ENCODE measurements around the gene RPL36A.

RPL36A gene

GRCh38 chrX:101397779-101398178 is 7.0 kb downstream of the RPL36A start:
- Histone ChIP-seq H3K4me1 (ENCODE audit: control insufficient read depth in 2 of 2, insufficient read depth in 1 of 2, low read depth in 1 of 2, low read length in 2 of 2) (no peaks in the 10 kb centered on the region), H3K4ac (ENCODE audit: low read length) (no peak overlapping the region), H2AFZ (ENCODE audit: low read length) (no peak overlapping the region), H3K9me3 (replicated peaks in 1 of 2; ENCODE audit: control insufficient read depth in 2 of 2, insufficient read depth in 1 of 2, low read depth in 1 of 2, low read length in 2 of 2) (no peaks in the 10 kb centered on the region), H3K23ac (ENCODE audit: low read depth, low read length, poor library complexity) (no peak overlapping the region), H2AK5ac (ENCODE audit: low read depth, low read length) (no peak overlapping the region), H3K79me1 (ENCODE audit: low read depth, low read length) (no peaks in the 10 kb centered on the region), H4K8ac (ENCODE audit: low read depth, low read length) (no peak overlapping the region), H3K27me3 (ENCODE audit: control insufficient read depth in 3 of 3, insufficient read depth in 3 of 3, low read depth in 1 of 3, low read length in 3 of 3) (no peaks in the 10 kb centered on the region), H2BK120ac (ENCODE audit: low read depth, low read length) (no peak overlapping the region), H3K14ac (ENCODE audit: low read length) (no peak overlapping the region), H3K4me2 (ENCODE audit: insufficient read depth, low read length, poor library complexity, severe bottlenecking) (no peak overlapping the region), H2BK15ac (ENCODE audit: low read length) (no peak overlapping the region), H3K18ac (ENCODE audit: low read length) (no peak overlapping the region), H4K91ac (ENCODE audit: low read depth, low read length, poor library complexity) (no peak overlapping the region), H3K9ac (ENCODE audit: low read depth, low read length, poor library complexity) (no peak overlapping the region), H2BK5ac (ENCODE audit: low read length) (no peak overlapping the region), H3K36me3 (replicated peaks in 1 of 2; ENCODE audit: control insufficient read depth in 2 of 2, insufficient read depth in 2 of 2, low read length in 2 of 2) (peaks cover 2 to 63% of the 10 kb centered on the region in 2 donors), H3K4me3 (ENCODE audit: low read length in 2 of 2) (no peak overlapping the region), H3K27ac (replicated peaks; ENCODE audit: low read length) (no peak overlapping the region), H2BK12ac (ENCODE audit: low read length) (no peak overlapping the region)
- no CpG with 5 or more reads among the region's 4 CpGs for WGBS, 2 donors (ENCODE audit: extremely low coverage in 2 of 2, insufficient read length in 2 of 2, insufficient replicate concordance in 1 of 2)
- DNase-seq (ENCODE audit: low spot score): no peak

- DNase-seq (ENCODE audit: low spot score): no peak
- Histone ChIP-seq H3K4me1 (ENCODE audit: control insufficient read depth in 2 of 2, insufficient read depth in 1 of 2, low read depth in 1 of 2, low read length in 2 of 2) (no peaks in the 10 kb centered on the region), H2BK15ac (ENCODE audit: low read length) (no peak overlapping the region), H2AFZ (ENCODE audit: low read length) (no peak overlapping the region), H3K9ac (ENCODE audit: low read depth, low read length, poor library complexity) (no peak overlapping the region), H3K27ac (replicated peaks; ENCODE audit: low read length) (no peak overlapping the region), H3K27me3 (ENCODE audit: control insufficient read depth in 3 of 3, insufficient read depth in 3 of 3, low read depth in 1 of 3, low read length in 3 of 3) (no peaks in the 10 kb centered on the region), H3K18ac (ENCODE audit: low read length) (no peak overlapping the region), H2BK5ac (ENCODE audit: low read length) (no peak overlapping the region), H2BK120ac (ENCODE audit: low read depth, low read length) (no peak overlapping the region), H3K14ac (ENCODE audit: low read length) (no peak overlapping the region), H3K4ac (ENCODE audit: low read length) (no peak overlapping the region), H4K8ac (ENCODE audit: low read depth, low read length) (no peak overlapping the region), H3K23ac (ENCODE audit: low read depth, low read length, poor library complexity) (no peak overlapping the region), H2BK12ac (ENCODE audit: low read length) (no peak overlapping the region), H4K91ac (ENCODE audit: low read depth, low read length, poor library complexity) (no peak overlapping the region), H3K79me1 (ENCODE audit: low read depth, low read length) (no peaks in the 10 kb centered on the region), H3K4me2 (ENCODE audit: insufficient read depth, low read length, poor library complexity, severe bottlenecking) (no peak overlapping the region), H3K9me3 (replicated peaks in 1 of 2; ENCODE audit: control insufficient read depth in 2 of 2, insufficient read depth in 1 of 2, low read depth in 1 of 2, low read length in 2 of 2) (no peaks in the 10 kb centered on the region), H3K4me3 (ENCODE audit: low read length in 2 of 2) (no peak overlapping the region), H2AK5ac (ENCODE audit: low read depth, low read length) (no peak overlapping the region), H3K36me3 (replicated peaks in 1 of 2; ENCODE audit: control insufficient read depth in 2 of 2, insufficient read depth in 2 of 2, low read length in 2 of 2) (peaks cover 2 to 60% of the 10 kb centered on the region in 2 donors)
- WGBS, 2 donors (ENCODE audit: extremely low coverage in 2 of 2, insufficient read length in 2 of 2, insufficient replicate concordance in 1 of 2): no CpG with 5 or more reads among the region's 4 CpGs
Measured at GRCh38 chrX:101398694-101399093, 7.9 kb downstream of the RPL36A start.

- no peak overlapping the region for H2BK5ac ChIP-seq (ENCODE audit: low read length)
- no peak overlapping the region for H3K14ac ChIP-seq (ENCODE audit: low read length)
- no peak overlapping the region for H4K8ac ChIP-seq (ENCODE audit: low read depth, low read length)
- no peak overlapping the region for H2AK5ac ChIP-seq (ENCODE audit: low read depth, low read length)
- no peaks in the 10 kb centered on the region for H3K4me1 ChIP-seq (ENCODE audit: control insufficient read depth in 2 of 2, insufficient read depth in 1 of 2, low read depth in 1 of 2, low read length in 2 of 2)
- no peak overlapping the region for H2BK15ac ChIP-seq (ENCODE audit: low read length)
- no peak overlapping the region for H3K4ac ChIP-seq (ENCODE audit: low read length)
- no peak overlapping the region for H3K27ac ChIP-seq (replicated peaks; ENCODE audit: low read length)
- H4K91ac ChIP-seq (ENCODE audit: low read depth, low read length, poor library complexity): no peak overlapping the region
- no peak overlapping the region for H3K18ac ChIP-seq (ENCODE audit: low read length)
- no CpG with 5 or more reads among the region's 4 CpGs for WGBS, 2 donors (ENCODE audit: extremely low coverage in 2 of 2, insufficient read length in 2 of 2, insufficient replicate concordance in 1 of 2)
- no peak overlapping the region for H3K9ac ChIP-seq (ENCODE audit: low read depth, low read length, poor library complexity)
- no peaks in the 10 kb centered on the region for H3K9me3 ChIP-seq (replicated peaks in 1 of 2; ENCODE audit: control insufficient read depth in 2 of 2, insufficient read depth in 1 of 2, low read depth in 1 of 2, low read length in 2 of 2)
- no peak overlapping the region for H2BK120ac ChIP-seq (ENCODE audit: low read depth, low read length)
- H3K4me3 ChIP-seq (ENCODE audit: low read length in 2 of 2): no peak overlapping the region
- no peak overlapping the region for H2AFZ ChIP-seq (ENCODE audit: low read length)
- H3K79me1 ChIP-seq (ENCODE audit: low read depth, low read length): no peaks in the 10 kb centered on the region
- no peak overlapping the region for H3K4me2 ChIP-seq (ENCODE audit: insufficient read depth, low read length, poor library complexity, severe bottlenecking)
- H3K23ac ChIP-seq (ENCODE audit: low read depth, low read length, poor library complexity): no peak overlapping the region
- peaks cover 2 to 52% of the 10 kb centered on the region in 2 donors for H3K36me3 ChIP-seq (replicated peaks in 1 of 2; ENCODE audit: control insufficient read depth in 2 of 2, insufficient read depth in 2 of 2, low read length in 2 of 2)
- no peaks in the 10 kb centered on the region for H3K27me3 ChIP-seq (ENCODE audit: control insufficient read depth in 3 of 3, insufficient read depth in 3 of 3, low read depth in 1 of 3, low read length in 3 of 3)
- no peak for DNase-seq (ENCODE audit: low spot score)
- no peak overlapping the region for H2BK12ac ChIP-seq (ENCODE audit: low read length)
Measured at GRCh38 chrX:101399825-101400224, 9.0 kb downstream of the RPL36A start.

- Histone ChIP-seq H3K14ac (ENCODE audit: low read length) (no peak overlapping the region), H2BK5ac (ENCODE audit: low read length) (no peak overlapping the region), H3K18ac (ENCODE audit: low read length) (no peak overlapping the region), H3K4me3 (ENCODE audit: low read length in 2 of 2) (peak overlapping the region; percentile 80 to 94), H4K91ac (ENCODE audit: low read depth, low read length, poor library complexity) (no peak overlapping the region), H4K8ac (ENCODE audit: low read depth, low read length) (no peak overlapping the region), H2BK120ac (ENCODE audit: low read depth, low read length) (no peak overlapping the region), H3K27ac (replicated peaks; ENCODE audit: low read length) (peak overlapping the region; percentile 73), H3K4me2 (ENCODE audit: insufficient read depth, low read length, poor library complexity, severe bottlenecking) (peak overlapping the region; percentile 43), H3K4ac (ENCODE audit: low read length) (no peak overlapping the region), H3K9ac (ENCODE audit: low read depth, low read length, poor library complexity) (peak overlapping the region; percentile 60), H3K9me3 (replicated peaks in 1 of 2; ENCODE audit: control insufficient read depth in 2 of 2, insufficient read depth in 1 of 2, low read depth in 1 of 2, low read length in 2 of 2) (no peaks in the 10 kb centered on the region), H3K79me1 (ENCODE audit: low read depth, low read length) (no peaks in the 10 kb centered on the region), H3K27me3 (ENCODE audit: control insufficient read depth in 3 of 3, insufficient read depth in 3 of 3, low read depth in 1 of 3, low read length in 3 of 3) (no peaks in the 10 kb centered on the region), H2AK5ac (ENCODE audit: low read depth, low read length) (no peak overlapping the region), H2BK12ac (ENCODE audit: low read length) (no peak overlapping the region), H2BK15ac (ENCODE audit: low read length) (no peak overlapping the region), H3K23ac (ENCODE audit: low read depth, low read length, poor library complexity) (no peak overlapping the region), H2AFZ (ENCODE audit: low read length) (peak overlapping the region; percentile 87), H3K36me3 (replicated peaks in 1 of 2; ENCODE audit: control insufficient read depth in 2 of 2, insufficient read depth in 2 of 2, low read length in 2 of 2) (peaks cover 5 to 17% of the 10 kb centered on the region in 2 donors), H3K4me1 (ENCODE audit: control insufficient read depth in 2 of 2, insufficient read depth in 1 of 2, low read depth in 1 of 2, low read length in 2 of 2) (no peaks in the 10 kb centered on the region)
- DNase-seq (ENCODE audit: low spot score): no peak
- WGBS, 2 donors (ENCODE audit: extremely low coverage in 2 of 2, insufficient read length in 2 of 2, insufficient replicate concordance in 1 of 2): no CpG with 5 or more reads among the region's 15 CpGs
Measured at GRCh38 chrX:101407167-101407747, 16.4 kb downstream of the RPL36A start.

All from neuronal stem cell (in vitro differentiated cells).